GM18505 (cell line): ENCODE results near the gene CDC34.

ENCODE experiments used
- ATAC-seq: cut with Tn5 transposase; IDR thresholded peaks from one replicate; pipeline ENCODE4 v1.9.1; 2021; ENCODE audit not compliant: unreplicated experiment
- POLR2A ChIP-seq: IDR thresholded peaks from 4 replicates; pipeline ENCODE4 v1.6.1; 2011; ENCODE audit warnings: borderline replicate concordance; ENCODE audit not compliant: insufficient read depth, insufficient read length; ENCODE audit errors: extremely low read depth

The CDC34 gene

DNA sequence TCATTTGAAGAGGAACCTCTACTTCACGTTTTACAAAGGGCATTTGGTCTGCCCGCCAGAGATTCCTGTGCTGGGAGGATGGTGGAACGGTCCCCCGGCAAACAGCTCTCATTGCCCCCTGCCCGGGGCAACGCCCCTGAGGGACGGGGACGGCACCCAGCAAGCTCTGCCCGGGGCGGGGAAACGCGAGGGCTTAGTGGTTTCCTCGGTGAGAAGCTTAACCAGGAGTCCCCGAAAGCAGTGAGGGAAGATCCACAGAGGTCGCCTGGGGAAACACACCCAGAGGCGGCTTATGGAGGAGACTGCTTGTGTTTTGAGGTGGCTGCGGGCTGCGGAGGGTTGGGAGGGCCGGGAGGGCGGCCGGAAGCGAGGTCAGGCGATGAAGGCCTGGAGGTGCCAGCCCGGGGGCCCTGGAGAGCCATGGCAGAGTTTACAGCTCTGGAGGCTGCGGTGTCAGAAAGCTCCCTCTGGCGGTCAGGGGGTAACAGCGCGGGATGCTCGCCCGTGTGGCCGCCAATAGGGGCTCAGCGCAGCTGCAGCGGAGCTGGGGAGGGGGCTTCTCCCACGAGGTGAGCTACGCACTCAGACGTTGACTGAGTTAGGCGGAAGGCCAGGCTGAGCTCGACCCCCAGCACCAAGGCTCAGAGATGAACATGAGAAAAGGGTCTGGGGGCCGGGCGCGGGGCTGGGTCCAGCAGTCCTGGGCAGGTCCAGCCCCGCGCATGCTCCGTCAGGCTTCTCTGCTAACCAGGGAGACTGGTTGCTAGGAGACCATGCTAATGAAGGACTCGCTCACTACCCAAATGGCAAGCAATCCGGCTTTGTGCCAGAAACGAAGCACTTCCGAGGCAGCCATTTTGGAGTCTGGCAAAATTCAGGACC lies 24.9 kb upstream of the CDC34 start:
- TF ChIP-seq POLR2A: peak; percentile 65
- peak; percentile 56 for ATAC-seq

GRCh38 chr19:507286-508203 lies 24.0 kb upstream of the CDC34 start, which contains the start of gene TPGS1:
Gene TPGS1, plus strand, starts transcription at chr19:507497. Its CDS starts 10 bp downstream, at chr19:507507.
- peak; percentile 70 for TF ChIP-seq POLR2A
- peak; percentile 57 for ATAC-seq

DNA sequence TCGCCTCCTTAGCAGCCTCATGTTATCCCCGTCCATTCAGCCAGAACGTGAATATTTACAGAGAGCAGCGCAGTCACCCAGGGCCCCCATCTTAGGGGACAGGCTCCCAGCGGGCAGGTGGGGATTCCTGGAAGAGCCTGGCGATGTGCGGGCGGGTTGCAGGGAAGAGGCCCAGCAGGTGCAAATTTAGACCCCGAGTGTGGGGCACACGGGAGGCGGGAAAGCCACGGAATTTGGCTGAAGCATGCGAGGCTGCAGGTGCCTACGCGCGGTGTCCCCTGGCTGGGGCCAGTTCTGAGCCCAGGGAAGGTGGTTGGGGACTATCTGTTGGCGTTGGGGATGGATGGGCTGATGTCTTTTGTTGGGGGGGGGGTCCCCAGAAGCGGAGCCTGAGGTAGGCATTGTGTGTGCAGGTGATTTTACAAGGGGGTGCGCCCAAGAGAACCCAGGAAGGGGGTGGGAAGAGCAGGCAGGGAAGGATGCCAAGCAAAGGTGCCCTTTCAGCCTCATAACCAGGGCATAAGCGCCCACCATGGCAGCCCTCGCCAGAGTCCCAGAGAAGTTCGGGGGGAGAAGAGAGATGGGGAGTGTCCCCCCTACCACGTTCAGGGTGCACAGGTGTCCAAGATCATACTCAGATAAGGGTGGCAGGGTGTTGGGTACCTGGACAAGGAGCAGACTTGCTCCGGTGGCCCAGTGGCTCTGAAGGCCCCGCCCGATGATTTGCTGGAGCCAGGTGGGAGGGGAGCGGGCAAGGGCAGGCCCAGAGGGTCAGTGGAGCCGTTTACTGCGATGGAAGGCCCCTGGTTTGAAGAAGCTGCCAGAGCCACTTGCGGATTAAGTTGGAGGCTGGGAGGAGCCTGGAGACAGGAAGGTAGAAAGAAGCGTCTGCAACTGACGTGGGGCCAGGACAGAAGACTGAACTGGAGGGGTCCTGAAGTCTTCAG lies 23.1 kb upstream of the CDC34 start:
- no peak for ATAC-seq
- TF ChIP-seq POLR2A: no peak

DNA sequence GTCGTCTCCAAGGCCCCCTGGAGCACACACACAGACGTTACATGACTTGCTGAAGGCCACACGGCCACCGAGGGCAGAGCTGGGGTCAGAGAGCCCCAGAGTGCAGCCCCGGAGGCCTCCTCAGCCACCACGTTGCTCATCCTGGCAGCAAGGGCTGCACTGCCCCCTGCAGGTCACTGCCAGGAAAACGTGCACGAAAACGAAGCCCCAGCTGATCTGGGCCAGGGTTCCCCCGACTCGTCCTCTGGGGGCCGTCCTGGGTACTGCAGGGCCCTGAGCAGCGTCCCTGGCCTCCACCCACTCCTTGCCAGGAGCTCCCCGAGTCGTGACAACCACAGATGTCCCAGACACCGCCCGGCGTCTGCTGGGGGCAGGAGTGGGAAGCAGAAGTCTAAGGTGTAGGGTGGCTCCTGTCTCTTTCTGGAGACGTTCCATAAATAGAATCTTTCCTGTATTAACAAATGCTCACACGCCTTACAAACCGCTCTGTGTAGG lies 20.9 kb upstream of the CDC34 start:
- TF ChIP-seq POLR2A: peak; percentile 55
- no peak for ATAC-seq

DNA sequence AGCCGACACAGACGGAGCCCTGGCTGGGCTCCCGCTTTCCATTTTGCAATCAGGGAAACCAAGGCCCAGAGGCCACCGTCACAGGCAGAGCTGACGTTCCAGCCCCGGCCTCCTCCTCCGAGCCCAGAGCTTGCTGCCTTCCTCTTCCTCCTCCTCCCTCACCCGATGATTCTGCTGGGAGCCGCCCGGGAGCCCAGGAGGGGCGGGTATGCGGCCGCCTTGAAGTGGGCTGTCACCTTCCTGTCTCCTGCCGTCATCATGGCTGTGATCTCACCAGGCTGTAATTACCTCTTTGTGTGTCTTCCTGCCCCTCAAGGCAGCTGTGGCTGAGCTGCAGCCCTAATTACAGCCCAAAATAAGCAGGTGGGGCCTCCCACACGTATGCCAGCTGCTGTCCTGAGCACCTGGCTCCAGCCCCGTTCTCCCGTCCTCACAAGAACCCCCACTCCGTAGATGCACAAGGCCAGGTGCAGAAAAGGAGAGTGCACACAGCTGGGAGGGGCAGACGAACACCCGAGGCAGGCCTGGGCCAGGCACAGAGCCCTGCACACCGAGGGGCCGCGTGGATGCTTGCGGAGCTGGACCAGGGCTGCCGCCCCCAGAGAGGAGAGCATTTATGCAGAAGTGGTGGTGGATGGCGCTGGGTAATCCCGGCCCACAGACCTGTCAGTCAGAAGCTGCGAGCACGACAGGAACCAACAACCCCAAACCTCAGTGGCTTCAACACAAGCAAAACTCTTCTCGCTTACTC lies 20.3 kb upstream of the CDC34 start:
- no peak for TF ChIP-seq POLR2A
- no peak for ATAC-seq

DNA sequence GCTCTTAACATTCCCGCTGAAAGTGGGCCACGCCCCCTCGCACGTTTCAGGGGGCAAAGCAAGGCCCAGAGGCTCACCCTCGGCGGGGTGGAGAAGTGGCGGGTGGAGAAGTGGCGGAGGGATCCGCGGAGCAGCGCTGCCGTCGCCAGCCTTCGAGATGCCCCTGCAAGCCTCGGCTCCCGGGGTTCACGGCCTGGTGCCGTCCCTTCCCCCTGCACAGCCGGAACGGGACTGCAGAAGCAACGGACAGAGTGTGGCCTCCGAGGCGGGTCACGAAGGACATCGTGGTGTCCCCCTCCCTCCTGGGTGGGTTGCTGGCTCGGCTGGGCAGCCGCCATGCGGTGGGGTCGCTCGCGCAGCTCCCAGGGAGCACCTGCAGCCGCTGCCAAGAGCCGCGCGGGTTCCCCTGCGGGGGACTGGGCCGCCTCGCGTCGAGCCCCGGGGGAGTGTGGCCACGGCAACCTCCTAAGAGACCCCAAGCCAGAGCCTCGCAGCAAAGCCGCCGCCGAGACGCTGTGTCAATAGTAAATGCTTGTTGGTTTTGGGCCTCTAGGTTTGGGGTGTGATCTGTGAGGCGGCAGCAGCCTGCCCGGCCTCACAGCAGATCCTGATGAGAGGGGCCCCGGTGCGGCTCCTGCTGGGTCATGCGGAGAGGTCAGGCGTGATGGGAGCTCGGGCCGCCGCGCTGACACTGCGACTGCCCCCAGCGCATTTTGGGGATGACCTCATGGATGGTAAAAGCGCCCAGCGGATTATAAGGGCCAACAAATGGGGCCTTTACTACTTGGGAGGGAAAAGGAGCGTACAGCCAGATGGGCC lies 18.8 kb upstream of the CDC34 start:
- no peak for ATAC-seq
- no peak for TF ChIP-seq POLR2A

GRCh38 chr19:513368-514165 lies 18.0 kb upstream of the CDC34 start:
- no peak for TF ChIP-seq POLR2A
- ATAC-seq: no peak

DNA sequence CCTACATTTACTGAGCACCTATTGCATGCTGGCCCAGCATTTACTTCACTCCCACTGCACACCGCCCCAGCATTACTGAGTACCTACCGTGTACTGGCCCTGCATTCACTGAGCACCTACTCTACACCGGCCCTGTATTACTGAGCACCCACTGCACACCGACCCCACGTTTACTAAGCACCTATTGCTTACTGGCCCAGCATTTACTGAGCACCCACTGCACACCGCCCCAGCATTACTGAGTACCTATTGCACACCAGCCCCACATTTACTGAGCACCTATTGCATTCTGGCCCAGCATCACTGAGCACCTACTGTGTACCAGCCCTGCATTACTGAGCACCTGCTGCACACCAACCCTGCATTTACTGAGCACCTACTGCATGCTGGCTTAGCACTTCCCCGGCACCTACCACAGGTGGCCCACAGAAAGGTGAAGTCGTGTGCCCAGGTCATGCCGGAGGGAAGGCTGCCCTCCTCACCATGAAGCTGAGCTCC lies 17.3 kb upstream of the CDC34 start:
- no peak for ATAC-seq
- TF ChIP-seq POLR2A: no peak

DNA sequence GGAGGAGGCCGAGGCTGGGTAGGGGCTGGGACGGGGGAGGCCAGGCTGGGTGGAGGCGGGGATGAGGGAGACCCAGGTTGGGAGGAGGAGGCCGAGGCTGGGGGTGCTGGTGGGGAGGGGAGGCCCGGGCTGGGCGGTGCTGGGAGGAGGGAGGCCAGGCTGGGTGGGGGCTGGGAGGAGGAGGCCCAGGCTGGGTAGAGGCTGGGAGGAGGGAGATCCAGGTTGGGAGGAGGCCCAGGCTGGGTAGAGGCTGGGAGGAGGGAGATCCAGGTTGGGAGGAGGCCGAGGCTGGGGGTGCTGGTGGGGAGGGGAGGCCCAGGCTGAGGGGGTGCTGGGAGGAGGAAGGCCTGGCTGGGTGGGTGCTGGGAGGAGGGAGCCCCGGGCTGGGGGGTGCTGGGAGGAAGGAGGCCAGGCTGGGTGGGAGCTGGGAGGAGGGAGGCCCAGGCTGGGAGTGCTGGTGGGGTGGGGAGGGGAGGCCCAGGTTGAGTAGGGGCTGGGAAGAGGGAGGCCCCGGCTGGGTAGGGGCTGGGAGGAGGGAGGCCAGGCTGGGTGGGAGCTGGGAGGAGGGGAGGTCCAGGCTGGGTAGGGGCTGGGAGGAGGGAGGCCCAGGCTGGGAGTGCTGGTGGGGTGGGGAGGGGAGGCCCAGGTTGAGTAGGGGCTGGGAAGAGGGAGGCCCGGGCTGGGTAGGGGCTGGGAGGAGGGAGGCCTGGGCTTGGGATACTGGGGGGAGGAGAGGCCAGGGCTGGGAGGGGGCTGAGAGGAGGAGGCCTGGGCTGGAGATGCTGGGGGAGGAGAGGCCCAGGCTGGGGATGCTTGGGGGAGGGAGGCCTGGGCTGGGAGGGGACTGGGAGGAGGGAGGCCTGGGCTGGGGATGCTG lies 13.6 kb upstream of the CDC34 start:
- no peak for TF ChIP-seq POLR2A
- no peak for ATAC-seq
